H1 (cell line): Measurements from ENCODE around the gene EGFLAM. TPM values are rescaled to one million over a fixed set of nuclear protein-coding genes. Genes with fewer than 3 reads are reported as not detected.
A peak's percentile ranks its signal among the peaks of the same experiment; 100 is the strongest.

Experiments used
- CTCF ChIA-PET: fragments of 300-600 bp; sonication (Branson Sonifier 250); formaldehyde crosslinking; loops from one replicate; lab custom pipeline; 2021; ENCODE audit not compliant: partially characterized antibody; lab: Charles Lee
- POLR2A ChIA-PET: fragments of 300-600 bp; sonication (Branson Sonifier 250); formaldehyde crosslinking; loops from one replicate; lab custom pipeline; 2021; ENCODE audit warnings: inconsistent platforms; ENCODE audit not compliant: partially characterized antibody; lab: Charles Lee
- DNase-seq, 2 experiments: peaks; one replicate each; pipeline versions ENCODE4 v3.0.0 to v3.0.0-alpha.2; 2010 to 2022; ENCODE audit warnings: low spot score in 2 of 2, low read depth in 1 of 2, mixed read lengths in 1 of 2
- FAIRE-seq: peaks from 2 replicates; lab custom pipeline; 2011; peaks lifted over from hg19 to GRCh38; lab: Jason Lieb, UNC
- H2AFZ ChIP-seq: 2 replicates; pipeline ENCODE4 v1.8.1; 2012; ENCODE audit warnings: low read length, inconsistent platforms
- H2AK5ac ChIP-seq: 2 replicates; pipeline ENCODE4 v1.6.1; 2013; ENCODE audit warnings: low read depth, low read length
- H2BK120ac ChIP-seq: replicated peaks from 2 replicates; pipeline ENCODE3; 2013; ENCODE audit warnings: low read depth, low read length, inconsistent platforms
- H2BK12ac ChIP-seq: 2 replicates; pipeline ENCODE4 v1.6.1; 2013; ENCODE audit warnings: low read depth, low read length
- H2BK15ac ChIP-seq: 2 replicates; pipeline ENCODE4 v1.6.1; 2013; ENCODE audit warnings: low read length
- H2BK20ac ChIP-seq: 2 replicates; pipeline ENCODE4 v1.6.1; 2013; ENCODE audit warnings: low read length
- H2BK5ac ChIP-seq: 2 replicates; pipeline ENCODE4 v1.6.1; 2013; ENCODE audit warnings: low read depth, low read length
- H3K14ac ChIP-seq: 2 replicates; pipeline ENCODE4 v1.6.1; 2013; ENCODE audit warnings: inconsistent platforms; ENCODE audit not compliant: insufficient read length
- H3K18ac ChIP-seq: 2 replicates; pipeline ENCODE4 v1.6.1; 2013; ENCODE audit warnings: low read length; ENCODE audit errors: extremely low read depth
- H3K23ac ChIP-seq: 2 replicates; pipeline ENCODE4 v1.6.1; 2013; ENCODE audit warnings: inconsistent platforms; ENCODE audit not compliant: insufficient read length
- H3K23me2 ChIP-seq: 2 replicates; pipeline ENCODE4 v1.6.1; 2013; ENCODE audit warnings: low read depth, low read length
- H3K27ac ChIP-seq: 2 replicates; pipeline ENCODE4 v1.6.1; 2011; ENCODE audit warnings: low read depth, low read length, inconsistent platforms
- H3K27me3 ChIP-seq, 4 experiments: replicated peaks in 1 of 4; 1 replicate in 1 of 4; 2 replicates in 3 of 4; pipeline versions ENCODE4 v1.6.1 to v1.8.1; 2011 to 2013; ENCODE audit warnings: low read length in 3 of 4, mild to moderate bottlenecking in 3 of 4, inconsistent platforms in 2 of 4, mixed read lengths in 2 of 4, moderate library complexity in 1 of 4; ENCODE audit not compliant: control insufficient read depth in 3 of 4, insufficient read depth in 3 of 4; ENCODE audit errors: extremely low read depth in 1 of 4
- H3K36me3 ChIP-seq, 4 experiments: 2 replicates each; pipeline versions ENCODE4 v1.6.1 to v1.8.1; 2011 to 2013; ENCODE audit warnings: mild to moderate bottlenecking in 4 of 4, low read length in 3 of 4, moderate library complexity in 2 of 4, control low read depth in 1 of 4, inconsistent platforms in 1 of 4; ENCODE audit not compliant: insufficient read depth in 4 of 4, control insufficient read depth in 2 of 4
- H3K4ac ChIP-seq: replicated peaks from 2 replicates; pipeline ENCODE3; 2013; ENCODE audit warnings: low read length, low read depth, mixed read lengths, inconsistent platforms; ENCODE audit not compliant: insufficient read length
- H3K4me1 ChIP-seq, 4 experiments: replicated peaks in 1 of 4; 1 replicate in 1 of 4; 2 replicates in 3 of 4; pipeline versions ENCODE4 v1.6.1 to v1.8.1; 2011 to 2013; ENCODE audit warnings: low read length in 3 of 4, inconsistent platforms in 2 of 4, mixed read lengths in 1 of 4; ENCODE audit not compliant: insufficient read depth in 4 of 4, control insufficient read depth in 3 of 4
- H3K4me2 ChIP-seq, 2 experiments: 2 replicates each; pipeline versions ENCODE4 v1.6.1 to v1.8.1; 2011 to 2013; ENCODE audit warnings: low read depth in 2 of 2, low read length in 2 of 2, control low read depth in 1 of 2, inconsistent platforms in 1 of 2, mild to moderate bottlenecking in 1 of 2; ENCODE audit not compliant: insufficient read depth in 1 of 2
- H3K4me3 ChIP-seq, 4 experiments: fragments of 200-600, 300-600 bp in 1 of 4; sonication (generic), shearing (Covaris generic), sonication (Bioruptor Twin) in 1 of 4; 2 replicates each; pipeline versions ENCODE4 v1.5.1 to v1.8.1; 2011 to 2016; ENCODE audit warnings: low read length in 4 of 4, low read depth in 3 of 4, control low read depth in 2 of 4, inconsistent platforms in 2 of 4, mild to moderate bottlenecking in 2 of 4, mixed read lengths in 1 of 4, moderate library complexity in 1 of 4; ENCODE audit not compliant: insufficient read depth in 2 of 4; ENCODE audit errors: extremely low read depth in 1 of 4
- H3K56ac ChIP-seq: replicated peaks from 2 replicates; pipeline ENCODE3; 2013; ENCODE audit warnings: low read depth, mild to moderate bottlenecking, mixed read lengths, low read length, inconsistent platforms; ENCODE audit not compliant: insufficient read length
- H3K79me1 ChIP-seq: 2 replicates; pipeline ENCODE4 v1.6.1; 2013; ENCODE audit warnings: low read depth, low read length, control low read depth
- H3K79me2 ChIP-seq, 2 experiments: 2 replicates each; pipeline versions ENCODE4 v1.6.1 to v1.8.1; 2012 to 2013; ENCODE audit warnings: low read length in 2 of 2, mild to moderate bottlenecking in 2 of 2, inconsistent platforms in 1 of 2; ENCODE audit not compliant: insufficient read depth in 2 of 2, control insufficient read depth in 1 of 2
- H3K9ac ChIP-seq, 4 experiments: replicated peaks in 1 of 4; 1 replicate in 1 of 4; 2 replicates in 3 of 4; pipeline versions ENCODE4 v1.6.1 to v1.8.1; 2011 to 2013; ENCODE audit warnings: low read depth in 3 of 4, low read length in 3 of 4, control low read depth in 2 of 4, mild to moderate bottlenecking in 2 of 4, moderate library complexity in 2 of 4, inconsistent platforms in 1 of 4; ENCODE audit errors: extremely low read depth in 1 of 4
- H3K9me3 ChIP-seq, 2 experiments: 2 replicates each; pipeline versions ENCODE4 v1.6.1 to v1.8.1; 2012 to 2013; ENCODE audit warnings: mild to moderate bottlenecking in 2 of 2, moderate library complexity in 2 of 2, control low read depth in 1 of 2, inconsistent platforms in 1 of 2, low read depth in 1 of 2, low read length in 1 of 2, mixed read lengths in 1 of 2; ENCODE audit not compliant: insufficient read depth in 2 of 2
- H4K20me1 ChIP-seq, 2 experiments: replicated peaks in 1 of 2; 2 replicates each; pipeline versions ENCODE3 to v1.8.1; 2011 to 2013; ENCODE audit warnings: inconsistent platforms in 2 of 2, low read length in 2 of 2, mild to moderate bottlenecking in 1 of 2; ENCODE audit not compliant: insufficient read depth in 2 of 2, control insufficient read depth in 1 of 2
- H4K5ac ChIP-seq: 2 replicates; pipeline ENCODE4 v1.6.1; 2013; ENCODE audit warnings: low read length, low read depth, mixed read lengths, inconsistent platforms; ENCODE audit not compliant: insufficient read length
- H4K8ac ChIP-seq: 2 replicates; pipeline ENCODE4 v1.8.0; 2013; ENCODE audit warnings: mild to moderate bottlenecking, moderate library complexity, low read length, inconsistent platforms; ENCODE audit not compliant: insufficient read depth; ENCODE audit errors: extremely low read depth
- H4K91ac ChIP-seq: replicated peaks from 2 replicates; pipeline ENCODE3; 2013; ENCODE audit warnings: low read length, mixed read lengths, inconsistent platforms; ENCODE audit not compliant: insufficient read length
- BACH1 ChIP-seq: IDR thresholded peaks from 2 replicates; pipeline ENCODE4 v1.6.1; 2012; ENCODE audit warnings: low read length, improper control_type of control experiment
- BRCA1 ChIP-seq: IDR thresholded peaks from 2 replicates; pipeline ENCODE4 v1.6.1; 2012; ENCODE audit warnings: low read depth, low read length, improper control_type of control experiment
- CBX5 ChIP-seq: fragments of 300-800, 300-1000 bp; sonication (generic); IDR thresholded peaks from 2 replicates; pipeline ENCODE4 v1.7.1; 2016; ENCODE audit warnings: antibody characterized with exemption, low read length, low read depth
- CEBPB ChIP-seq: IDR thresholded peaks from 2 replicates; pipeline ENCODE4 v1.6.1; 2012; ENCODE audit warnings: low read depth, low read length
- CREB1 ChIP-seq: IDR thresholded peaks from 2 replicates; pipeline ENCODE4 v1.6.1; 2012; ENCODE audit warnings: inconsistent platforms
- EGR1 ChIP-seq: IDR thresholded peaks from 2 replicates; pipeline ENCODE4 v1.6.1; 2011; ENCODE audit warnings: low read depth, low read length, borderline replicate concordance
- KDM4A ChIP-seq: IDR thresholded peaks from one replicate; pipeline ENCODE4 v1.7.1; 2012; ENCODE audit warnings: low read depth, mild to moderate bottlenecking, moderate library complexity, low read length, inconsistent platforms; ENCODE audit not compliant: severe bottlenecking
- MAX ChIP-seq: IDR thresholded peaks from 2 replicates; pipeline ENCODE4 v1.6.1; 2012; ENCODE audit warnings: inconsistent platforms
- PHF8 ChIP-seq: fragments of 200-600 bp; sonication (generic); conservative IDR thresholded peaks from 2 replicates; pipeline ENCODE4 v1.7.1; 2012; ENCODE audit warnings: low read depth, mild to moderate bottlenecking, inconsistent platforms, low read length, moderate library complexity
- SP2 ChIP-seq: IDR thresholded peaks from 2 replicates; pipeline ENCODE4 v1.6.1; 2012; ENCODE audit warnings: mild to moderate bottlenecking, low read length, inconsistent platforms
- SUZ12 ChIP-seq: fragments of 200-600 bp; sonication (generic); IDR thresholded peaks from 2 replicates; pipeline ENCODE4 v1.6.1; 2012; ENCODE audit warnings: mild to moderate bottlenecking, inconsistent platforms, low read length, moderate library complexity, mixed read lengths
- WGBS, 2 experiments: shearing (Covaris generic) in 1 of 2; methylation state at CpG; one replicate each; pipeline versions ENCODE4 v1.1.6 to v1.1.7; 2013 to 2015; ENCODE audit warnings: low lambda C conversion rate in 2 of 2, mixed read lengths in 2 of 2, inconsistent platforms in 1 of 2, low coverage in 1 of 2, missing lambda C conversion rate in 1 of 2; ENCODE audit not compliant: insufficient replicate concordance in 2 of 2, insufficient coverage in 1 of 2, insufficient read length in 1 of 2; ENCODE audit errors: extremely low coverage in 1 of 2, missing lambda C conversion rate in 1 of 2; 5-methylcytosine and 5-hydroxymethylcytosine counted together
- polyA plus RNA-seq, 7 experiments: library from polyadenylated mRNA; depleted of rRNA in 3 of 7; stranded (reverse) in 5 of 7; unstranded in 2 of 7; fragments of >200 nt in 5 of 7; fragments of 200-250 nt in 2 of 7; gene quantifications; 1 replicate in 5 of 7; 2 replicates in 1 of 7; 4 replicates in 1 of 7; pipeline versions ENCODE4 v1.2.1 to v1.2.3, GENCODE V29; 2011 to 2013; ENCODE audit warnings: missing spikeins in 2 of 7, mixed read lengths in 2 of 7
- total RNA-seq: library from RNA; stranded (reverse); fragmentation: NEBNext Ultra II Directional; extraction: Animal tissue kit (Norgen Biotek cat#: 25700); gene quantifications from 2 replicates; pipeline ENCODE4 v1.2.1, GENCODE V29; 2021
- TF ChIP-seq, protein P1 (sequence below): IDR thresholded peaks from 2 replicates; pipeline ENCODE4 v1.6.1; 2012; ENCODE audit warnings: low read length, inconsistent platforms

Gene EGFLAM
- total and polyA plus RNA-seq, 2 of the 8 experiments (the other 6 are each of a cell fraction or from before 2014, with no cell fraction given) = 0.20 to 0.24 TPM

DNA sequence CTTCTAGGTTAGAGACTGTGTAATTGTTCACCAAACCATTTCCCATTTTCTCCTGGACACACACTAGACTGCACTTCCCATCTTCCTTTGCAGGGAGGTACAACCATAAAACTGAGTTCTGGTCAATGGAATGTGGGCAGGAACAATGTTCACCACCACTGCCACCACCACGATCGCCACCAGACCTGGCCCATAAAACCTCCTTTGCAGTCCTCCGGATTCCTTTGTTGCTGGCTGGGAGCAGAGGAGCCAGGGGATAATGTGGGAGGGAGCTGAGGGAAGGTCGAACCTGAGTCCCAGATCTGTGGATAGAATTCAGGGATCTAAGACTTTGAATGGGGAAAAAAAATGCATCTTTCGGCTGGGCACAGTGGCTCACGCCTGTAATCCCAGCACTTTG is 29.4 kb upstream of the EGFLAM start:
- H3K23me2 ChIP-seq = no peaks in the 10 kb centered on the region
- no peak overlapping the region for H2BK5ac ChIP-seq
- no peaks in the 10 kb centered on the region for H3K36me3 ChIP-seq
- 0 out of 2 replicates have a peak overlapping the region, but pooled peaks have one; percentile 53 for H2AFZ ChIP-seq
- H3K4me2 ChIP-seq = no peak overlapping the region
- no peak overlapping the region for H3K23ac ChIP-seq
- no peaks in the 10 kb centered on the region for H3K27me3 ChIP-seq
- H2BK15ac ChIP-seq = no peak overlapping the region
- H2BK12ac ChIP-seq = no peak overlapping the region
- no peak overlapping the region for H3K18ac ChIP-seq
- ChIA-PET POLR2A (no interaction called here), CTCF (interaction anchor here (1.3 kb wide), 1 partner anchor 18 kb away, joined by 3 read pairs; no protein-coding TSS in a partner anchor)
- FAIRE-seq = no peak
- no peaks in the 10 kb centered on the region for H3K4me1 ChIP-seq
- H4K5ac ChIP-seq = no peak overlapping the region
- no peak overlapping the region for H2AK5ac ChIP-seq
- H3K79me1 ChIP-seq = no peaks in the 10 kb centered on the region
- H3K27ac ChIP-seq = no peak overlapping the region
- WGBS, 2 experiments = 87% methylated on average over 6 of the region's 6 CpGs; no CpG with 5 or more reads in 1 of the 2 experiments
- DNase-seq = no peak
- H4K20me1 ChIP-seq = no peaks in the 10 kb centered on the region
- no peak overlapping the region for H3K4ac ChIP-seq
- no peak overlapping the region for H3K4me3 ChIP-seq
- H2BK20ac ChIP-seq = no peak overlapping the region
- no peak overlapping the region for H2BK120ac ChIP-seq
- H3K56ac ChIP-seq = no peak overlapping the region
- H3K14ac ChIP-seq = no peak overlapping the region
- no peak overlapping the region for H3K9ac ChIP-seq
- no peaks in the 10 kb centered on the region for H3K79me2 ChIP-seq
- H3K9me3 ChIP-seq = no peaks in the 10 kb centered on the region
- no peak overlapping the region for H4K91ac ChIP-seq
- no peak overlapping the region for H4K8ac ChIP-seq
- TF ChIP-seq SP2 (no peak), BACH1 (no peak), KDM4A (no peak), BRCA1 (no peak), CEBPB (no peak), CREB1 (no peak), PHF8 (no peak), MAX (no peak), CBX5 (no peak), EGR1 (no peak), SUZ12 (no peak)
- TF ChIP-seq, protein P1, sequence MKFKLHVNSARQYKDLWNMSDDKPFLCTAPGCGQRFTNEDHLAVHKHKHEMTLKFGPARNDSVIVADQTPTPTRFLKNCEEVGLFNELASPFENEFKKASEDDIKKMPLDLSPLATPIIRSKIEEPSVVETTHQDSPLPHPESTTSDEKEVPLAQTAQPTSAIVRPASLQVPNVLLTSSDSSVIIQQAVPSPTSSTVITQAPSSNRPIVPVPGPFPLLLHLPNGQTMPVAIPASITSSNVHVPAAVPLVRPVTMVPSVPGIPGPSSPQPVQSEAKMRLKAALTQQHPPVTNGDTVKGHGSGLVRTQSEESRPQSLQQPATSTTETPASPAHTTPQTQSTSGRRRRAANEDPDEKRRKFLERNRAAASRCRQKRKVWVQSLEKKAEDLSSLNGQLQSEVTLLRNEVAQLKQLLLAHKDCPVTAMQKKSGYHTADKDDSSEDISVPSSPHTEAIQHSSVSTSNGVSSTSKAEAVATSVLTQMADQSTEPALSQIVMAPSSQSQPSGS = no peak
